HepG2 (cell line): ENCODE measurements around the gene NME4. TPM values are rescaled to one million over a fixed set of nuclear protein-coding genes. Genes with fewer than 3 reads are reported as not detected.

Experiments used
- ATF4 ChIP-seq, 2 experiments: fragments of 450-650 bp in 1 of 2; sonication (generic) in 1 of 2; formaldehyde crosslinking; IDR thresholded peaks; 2 replicates each; pipeline versions ENCODE4 v1.5.0 to v1.8.0; 2020 to 2022; ENCODE audit warnings: mild to moderate bottlenecking in 1 of 2, missing genetic modification reagents in 1 of 2
- BCL6 ChIP-seq: IDR thresholded peaks from 2 replicates; pipeline ENCODE4 v1.6.1; 2016; ENCODE audit warnings: missing genetic modification reagents, missing compliant biosample characterization
- CEBPB ChIP-seq: IDR thresholded peaks from 2 replicates; pipeline ENCODE4 v1.6.1; 2011; ENCODE audit warnings: low read depth, low read length, improper control_type of control experiment, borderline replicate concordance
- GZF1 ChIP-seq: sonication (generic); formaldehyde crosslinking; IDR thresholded peaks from 2 replicates; pipeline ENCODE4 v1.5.1; 2020; ENCODE audit warnings: mild to moderate bottlenecking, missing genetic modification reagents
- HDAC1 ChIP-seq: sonication (generic); formaldehyde crosslinking; IDR thresholded peaks from 2 replicates; pipeline ENCODE4 v1.5.1; 2020; ENCODE audit warnings: mild to moderate bottlenecking, missing genetic modification reagents
- HNRNPUL1 ChIP-seq: fragments of 200-400 bp; formaldehyde crosslinking; IDR thresholded peaks from 2 replicates; pipeline ENCODE4 v1.6.1; 2017; ENCODE audit warnings: low read depth, mild to moderate bottlenecking, low read length, moderate library complexity
- NFKBIZ ChIP-seq: IDR thresholded peaks from 2 replicates; pipeline ENCODE4 v1.6.1; 2018; ENCODE audit warnings: missing genetic modification reagents, missing compliant biosample characterization
- PREB ChIP-seq: sonication (generic); formaldehyde crosslinking; IDR thresholded peaks from 2 replicates; pipeline ENCODE4 v1.4.0; 2020; ENCODE audit warnings: missing genetic modification reagents
- SALL1 ChIP-seq: sonication (generic); formaldehyde crosslinking; IDR thresholded peaks from 2 replicates; pipeline ENCODE4 v1.8.0; 2022; ENCODE audit warnings: mild to moderate bottlenecking, missing genetic modification reagents
- SETDB1 ChIP-seq: sonication (generic); formaldehyde crosslinking; IDR thresholded peaks from 2 replicates; pipeline ENCODE4 v1.5.1; 2020; ENCODE audit warnings: missing genetic modification reagents, mild to moderate bottlenecking, borderline replicate concordance
- SOX5 ChIP-seq: IDR thresholded peaks from 2 replicates; pipeline ENCODE4 v1.6.1; 2016; ENCODE audit warnings: borderline replicate concordance
- TCF7L2 ChIP-seq: IDR thresholded peaks from 2 replicates; pipeline ENCODE4 v1.6.1; 2011; ENCODE audit warnings: mild to moderate bottlenecking, low read depth, low read length, moderate library complexity
- TP53 ChIP-seq: sonication (generic); formaldehyde crosslinking; conservative IDR thresholded peaks from 2 replicates; pipeline ENCODE4 v1.4.0; 2020; ENCODE audit warnings: missing genetic modification reagents
- ZBED4 ChIP-seq: sonication (generic); formaldehyde crosslinking; IDR thresholded peaks from 2 replicates; pipeline ENCODE4 v1.4.0; 2020; ENCODE audit warnings: missing genetic modification reagents, borderline replicate concordance
- ZFP37 ChIP-seq: sonication (generic); formaldehyde crosslinking; IDR thresholded peaks from 2 replicates; pipeline ENCODE4 v1.4.0; 2020; ENCODE audit warnings: missing genetic modification reagents, borderline replicate concordance
- ZFP41 ChIP-seq: sonication (generic); formaldehyde crosslinking; IDR thresholded peaks from 2 replicates; pipeline ENCODE4 v1.4.0; 2020; ENCODE audit warnings: mild to moderate bottlenecking, missing genetic modification reagents, borderline replicate concordance
- ZNF30 ChIP-seq: sonication (generic); formaldehyde crosslinking; IDR thresholded peaks from 2 replicates; pipeline ENCODE4 v1.5.0; 2020; ENCODE audit warnings: mild to moderate bottlenecking, missing genetic modification reagents
- ZNF496 ChIP-seq: sonication (generic); formaldehyde crosslinking; IDR thresholded peaks from 2 replicates; pipeline ENCODE4 v1.8.1; 2023; ENCODE audit warnings: mild to moderate bottlenecking, moderate library complexity, missing genetic modification reagents; ENCODE audit not compliant: insufficient replicate concordance
- ZNF572 ChIP-seq: sonication (generic); formaldehyde crosslinking; IDR thresholded peaks from 2 replicates; pipeline ENCODE4 v1.5.1; 2020; ENCODE audit warnings: mild to moderate bottlenecking, missing genetic modification reagents
- ZNF607 ChIP-seq: sonication (generic); formaldehyde crosslinking; IDR thresholded peaks from 2 replicates; pipeline ENCODE4 v1.5.1; 2020; ENCODE audit warnings: missing genetic modification reagents, mild to moderate bottlenecking, borderline replicate concordance
- ZNF672 ChIP-seq: sonication (generic); formaldehyde crosslinking; IDR thresholded peaks from 2 replicates; pipeline ENCODE4 v1.8.1; 2022; ENCODE audit warnings: missing genetic modification reagents
- ZNF709 ChIP-seq: sonication (generic); formaldehyde crosslinking; IDR thresholded peaks from 2 replicates; pipeline ENCODE4 v1.5.0; 2020; ENCODE audit warnings: mild to moderate bottlenecking, missing genetic modification reagents
- polyA plus RNA-seq, 8 experiments: library from polyadenylated mRNA; depleted of rRNA in 3 of 8; stranded (reverse) in 7 of 8; unstranded in 1 of 8; fragments of >200 nt; fragmentation: Illumina TruSeq in 4 of 8; extraction: Trizol in 4 of 8; gene quantifications; 2 replicates each; pipeline versions ENCODE4 v1.2.1 to v1.2.3, GENCODE V29; 2011 to 2016; ENCODE audit warnings: low read depth in 4 of 8, missing spikeins in 1 of 8, mixed read lengths in 1 of 8; ENCODE audit not compliant: insufficient read depth in 1 of 8
- total RNA-seq, 5 experiments: library from RNA; depleted of rRNA; stranded (reverse); fragments of >200 nt; fragmentation: Illumina TruSeq; extraction: Trizol; gene quantifications; 2 replicates each; pipeline ENCODE4 v1.2.3, GENCODE V29; 2016; ENCODE audit warnings: low read depth in 1 of 5
- TF ChIP-seq, protein P1 (sequence below): sonication (generic); formaldehyde crosslinking; IDR thresholded peaks from 2 replicates; pipeline ENCODE4 v1.4.0; 2020; ENCODE audit warnings: mild to moderate bottlenecking, low read depth, missing genetic modification reagents

Gene NME4
- total and polyA plus RNA-seq, 2 of the 13 experiments (the other 11 are each of a cell fraction or from before 2014, with no cell fraction given): 121 to 263 TPM

DNA sequence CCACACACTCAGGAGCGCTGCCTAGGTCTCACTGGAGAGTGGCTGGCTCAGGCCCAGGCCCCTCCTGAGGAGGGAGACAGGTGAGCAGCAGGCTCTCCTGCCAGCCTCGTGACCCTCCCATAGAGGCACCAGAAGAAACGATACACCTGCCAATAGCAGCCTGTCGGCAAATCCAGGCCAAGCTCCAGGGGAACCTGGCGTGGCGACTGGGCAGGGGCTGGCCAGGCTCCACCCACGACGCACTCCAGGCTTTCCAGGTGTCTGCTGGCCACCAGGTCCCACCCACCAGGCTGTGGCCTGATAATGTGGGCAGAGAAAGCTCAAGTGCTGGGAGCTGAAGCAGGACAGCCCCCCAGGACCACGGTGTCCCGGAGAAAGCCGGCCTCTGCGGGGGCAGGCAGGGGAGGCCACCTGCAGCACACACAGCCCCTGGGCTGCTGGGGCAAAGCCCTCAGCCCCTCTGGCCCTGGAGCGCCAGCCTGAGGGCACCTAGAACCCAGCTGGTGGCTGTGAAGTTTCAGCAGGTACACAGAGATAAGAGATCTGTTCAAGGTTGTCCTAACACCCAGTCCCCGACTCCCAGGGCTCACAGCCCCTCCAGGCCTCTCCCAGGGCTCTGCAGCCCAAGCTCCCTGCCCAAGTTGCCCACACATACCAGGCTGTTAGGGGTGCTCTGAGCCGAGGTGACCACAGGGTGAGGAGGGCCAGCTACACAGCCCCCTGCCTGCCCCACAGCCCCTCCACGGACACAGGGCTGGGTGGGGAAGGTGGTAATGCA lies 17.6 kb upstream of the NME4 start (continued):
- TF ChIP-seq ZNF572 (CRISPR knock-in tag): no peak
- no peak for TF ChIP-seq GZF1 (CRISPR knock-in tag)
- TF ChIP-seq ZNF496: no peak
- no peak for TF ChIP-seq ZBED4
- TF ChIP-seq TP53 (CRISPR knock-in tag): no peak
- no peak for TF ChIP-seq SETDB1
- no peak for TF ChIP-seq HNRNPUL1
- TF ChIP-seq ZFP37: no peak
- no peak for TF ChIP-seq ZNF607 (CRISPR knock-in tag)
- no peak for TF ChIP-seq ATF4 (CRISPR knock-in tag; IDR thresholded peaks at IDR 0.05)
- no peak for TF ChIP-seq PREB (CRISPR knock-in tag)
- TF ChIP-seq HDAC1: 0 out of 2 replicates have a peak, but pooled peaks have one; percentile 25
- TF ChIP-seq CEBPB: no peak
- no peak for TF ChIP-seq ZNF672 (CRISPR knock-in tag)
- TF ChIP-seq BCL6: no peak
- no peak for TF ChIP-seq TCF7L2
- TF ChIP-seq NFKBIZ (CRISPR knock-in tag): no peak
- TF ChIP-seq ZNF30 (CRISPR knock-in tag): no peak
- peak; percentile 22; the same call in 1 of the 2 replicates for TF ChIP-seq SALL1 (CRISPR knock-in tag)
- TF ChIP-seq ZNF709 (CRISPR knock-in tag): no peak
- no peak for TF ChIP-seq SOX5 (CRISPR knock-in tag)
- TF ChIP-seq ZFP41 (CRISPR knock-in tag): no peak
- TF ChIP-seq, protein P1, sequence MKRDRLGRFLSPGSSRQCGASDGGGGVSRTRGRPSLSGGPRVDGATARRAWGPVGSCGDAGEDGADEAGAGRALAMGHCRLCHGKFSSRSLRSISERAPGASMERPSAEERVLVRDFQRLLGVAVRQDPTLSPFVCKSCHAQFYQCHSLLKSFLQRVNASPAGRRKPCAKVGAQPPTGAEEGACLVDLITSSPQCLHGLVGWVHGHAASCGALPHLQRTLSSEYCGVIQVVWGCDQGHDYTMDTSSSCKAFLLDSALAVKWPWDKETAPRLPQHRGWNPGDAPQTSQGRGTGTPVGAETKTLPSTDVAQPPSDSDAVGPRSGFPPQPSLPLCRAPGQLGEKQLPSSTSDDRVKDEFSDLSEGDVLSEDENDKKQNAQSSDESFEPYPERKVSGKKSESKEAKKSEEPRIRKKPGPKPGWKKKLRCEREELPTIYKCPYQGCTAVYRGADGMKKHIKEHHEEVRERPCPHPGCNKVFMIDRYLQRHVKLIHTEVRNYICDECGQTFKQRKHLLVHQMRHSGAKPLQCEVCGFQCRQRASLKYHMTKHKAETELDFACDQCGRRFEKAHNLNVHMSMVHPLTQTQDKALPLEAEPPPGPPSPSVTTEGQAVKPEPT (CRISPR knock-in tag): no peak
